Adipocyte (in vitro differentiated cells): ENCODE data around the gene PARP2.

Source experiments
- DNase-seq: peaks from one replicate; pipeline ENCODE4 v3.0.0-alpha.2; 2015; ENCODE audit warnings: low read depth
- H3K27me3 ChIP-seq: replicated peaks from 2 replicates; pipeline ENCODE4 v1.7.0; 2013; ENCODE audit warnings: mild to moderate bottlenecking, low read length, moderate library complexity; ENCODE audit not compliant: control insufficient read depth, insufficient read depth
- H3K36me3 ChIP-seq: 2 replicates; pipeline ENCODE4 v1.7.0; 2013; ENCODE audit warnings: low read length, mild to moderate bottlenecking, moderate library complexity; ENCODE audit not compliant: control insufficient read depth, insufficient read depth, severe bottlenecking
- H3K4me1 ChIP-seq: 2 replicates; pipeline ENCODE4 v1.7.0; 2013; ENCODE audit warnings: mild to moderate bottlenecking, low read length, moderate library complexity; ENCODE audit not compliant: control insufficient read depth, insufficient read depth
- H3K4me3 ChIP-seq: 2 replicates; pipeline ENCODE4 v1.7.0; 2013; ENCODE audit warnings: mild to moderate bottlenecking, low read length, moderate library complexity
- H3K9ac ChIP-seq: 2 replicates; pipeline ENCODE4 v1.7.0; 2013; ENCODE audit warnings: mild to moderate bottlenecking, low read length, moderate library complexity
- H3K9me3 ChIP-seq: 2 replicates; pipeline ENCODE4 v1.7.0; 2013; ENCODE audit warnings: mild to moderate bottlenecking, low read length, moderate library complexity; ENCODE audit not compliant: control insufficient read depth

PARP2 gene

DNA sequence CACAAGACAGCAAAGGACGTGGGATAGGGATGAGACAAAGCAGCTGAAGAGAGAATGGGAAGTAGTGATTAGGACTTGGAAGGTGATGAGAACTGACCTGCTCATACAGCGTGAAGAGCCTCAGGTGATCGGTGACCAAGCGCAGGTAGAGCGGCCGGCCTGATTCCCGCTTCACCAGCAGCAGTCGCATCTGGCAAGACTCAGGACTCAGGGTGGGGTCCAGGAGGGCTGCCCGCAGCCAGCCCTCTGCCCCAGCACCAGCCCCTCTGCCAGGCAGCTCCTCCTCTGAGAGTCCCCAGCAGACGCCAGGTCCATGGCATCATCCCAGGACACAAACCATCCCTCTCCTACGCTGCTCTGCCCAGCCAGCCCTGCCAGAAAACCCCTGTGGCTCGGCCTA is 39.1 kb downstream of the PARP2 start:
- DNase-seq = no peak
- Histone ChIP-seq H3K4me3 (no peak overlapping the region), H3K4me1 (no peaks in the 10 kb centered on the region), H3K27me3 (no peaks in the 10 kb centered on the region), H3K9ac (no peak overlapping the region), H3K36me3 (peaks cover 96% of the 10 kb centered on the region), H3K9me3 (no peaks in the 10 kb centered on the region)

DNA sequence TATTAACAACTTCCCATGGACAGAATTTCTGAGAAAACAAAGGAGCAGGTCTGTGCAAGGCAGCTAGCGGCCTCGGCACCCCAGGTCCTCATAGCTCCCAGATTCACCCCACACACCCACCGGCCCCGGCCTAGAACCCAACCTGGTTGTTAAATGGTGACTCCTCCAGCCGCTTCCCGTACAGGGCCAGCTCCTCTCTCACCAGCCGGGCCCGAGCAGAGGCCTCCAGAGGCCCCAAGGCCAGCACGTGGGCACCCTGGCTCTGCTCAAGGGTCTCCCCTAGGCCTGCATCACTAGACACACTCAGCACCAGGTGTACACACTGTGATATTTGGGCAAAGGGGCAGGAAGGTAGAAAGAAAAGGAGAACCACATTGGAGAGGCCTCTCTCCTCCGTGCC is 39.6 kb downstream of the PARP2 start:
- no peak for DNase-seq
- H3K36me3 ChIP-seq = peaks cover 96% of the 10 kb centered on the region
- no peaks in the 10 kb centered on the region for H3K9me3 ChIP-seq
- no peaks in the 10 kb centered on the region for H3K4me1 ChIP-seq
- no peaks in the 10 kb centered on the region for H3K27me3 ChIP-seq
- H3K9ac ChIP-seq = no peak overlapping the region
- H3K4me3 ChIP-seq = no peak overlapping the region

DNA sequence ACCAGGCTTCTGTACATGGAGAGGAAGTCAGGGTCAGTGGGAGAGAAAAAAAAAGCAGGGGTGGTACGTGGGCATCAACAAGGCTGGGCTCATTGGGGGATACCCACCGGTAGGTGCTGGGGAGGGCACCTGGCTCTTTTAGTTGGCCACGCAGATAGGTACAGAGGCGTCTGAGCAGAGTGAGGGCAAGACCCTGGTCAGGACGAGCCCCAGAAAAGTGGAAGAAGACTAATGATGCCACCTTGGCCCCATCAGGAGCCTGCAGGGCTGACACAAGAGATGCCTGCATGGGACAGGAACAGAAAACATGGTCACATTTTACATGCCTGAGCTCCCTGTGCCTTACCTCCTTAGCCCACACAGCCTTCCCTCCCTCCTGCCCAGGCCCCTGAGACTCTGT is 40.2 kb downstream of the PARP2 start:
- no peak for DNase-seq
- no peaks in the 10 kb centered on the region for H3K9me3 ChIP-seq
- peaks cover 96% of the 10 kb centered on the region for H3K36me3 ChIP-seq
- no peaks in the 10 kb centered on the region for H3K4me1 ChIP-seq
- H3K27me3 ChIP-seq = no peaks in the 10 kb centered on the region
- H3K4me3 ChIP-seq = no peak overlapping the region
- no peak overlapping the region for H3K9ac ChIP-seq

DNA sequence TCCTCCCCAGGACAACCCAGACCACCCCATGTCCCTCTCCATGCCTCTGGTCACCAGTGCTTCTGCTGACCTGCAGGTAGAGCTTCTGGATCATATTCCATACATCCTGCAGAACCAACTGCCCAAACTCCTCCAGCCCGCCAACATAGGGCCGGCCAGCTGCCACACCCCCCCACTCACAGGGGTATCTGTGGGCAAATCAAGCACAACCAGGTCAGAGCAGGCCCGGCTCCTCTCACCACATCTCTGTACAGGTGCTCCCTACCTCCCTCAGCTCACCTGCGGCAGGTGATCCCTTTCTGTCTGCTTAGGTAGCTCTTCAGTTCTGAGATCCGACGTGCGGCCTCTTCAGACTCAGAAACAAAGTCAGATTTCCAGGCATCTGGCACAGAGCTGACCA is 40.9 kb downstream of the PARP2 start:
- Histone ChIP-seq H3K4me1 (no peaks in the 10 kb centered on the region), H3K9ac (no peak overlapping the region), H3K27me3 (no peaks in the 10 kb centered on the region), H3K9me3 (no peaks in the 10 kb centered on the region), H3K4me3 (no peak overlapping the region), H3K36me3 (peaks cover 95% of the 10 kb centered on the region)
- DNase-seq = no peak

DNA sequence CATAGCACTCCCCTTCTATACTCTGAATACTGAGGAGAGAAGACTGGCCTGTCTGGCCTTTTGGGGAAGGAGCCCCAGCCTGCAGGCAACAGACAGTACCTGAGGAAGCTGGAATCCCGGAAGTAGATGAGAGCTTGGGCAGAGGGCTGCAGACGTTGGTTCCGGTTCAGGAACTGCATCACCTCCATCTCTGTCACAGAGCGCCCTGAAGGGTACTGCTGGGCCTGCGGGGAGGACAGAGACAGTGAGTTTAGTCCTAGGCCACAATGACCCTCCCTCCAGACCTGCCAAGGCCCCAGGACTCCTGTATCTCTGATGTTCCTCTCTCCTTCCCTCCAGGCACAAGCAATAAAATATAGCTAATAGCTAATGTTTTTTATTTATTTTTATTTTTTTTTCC is 41.5 kb downstream of the PARP2 start:
- H3K27me3 ChIP-seq = no peaks in the 10 kb centered on the region

DNA sequence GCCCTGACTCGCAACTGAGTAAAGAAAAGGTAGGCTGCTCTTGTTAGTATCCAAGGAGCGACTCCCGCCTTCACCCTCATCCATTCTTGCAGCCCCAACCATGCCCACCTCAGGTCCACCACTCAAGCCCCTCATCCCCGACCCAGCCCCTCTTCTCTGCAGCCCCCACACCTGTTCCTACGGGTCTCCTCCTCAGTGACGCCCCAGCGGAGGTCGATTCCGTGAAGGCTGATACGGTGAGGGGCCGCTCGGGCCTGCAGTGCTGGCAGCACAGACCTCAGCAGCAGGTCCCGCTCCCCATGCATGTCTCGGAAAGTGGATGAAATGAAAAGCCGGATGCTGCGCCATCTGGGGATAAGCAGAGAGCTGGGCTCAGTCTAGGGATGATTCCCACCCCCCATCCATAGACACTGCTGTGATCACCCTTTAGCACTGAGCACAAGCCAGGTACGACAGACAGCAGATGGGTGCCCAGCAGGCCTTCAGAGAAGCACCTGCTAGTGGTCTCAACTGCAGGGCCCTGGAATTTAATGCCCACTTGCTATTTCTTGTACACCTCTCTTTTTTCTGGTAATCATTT is 42.9 kb downstream of the PARP2 start:
- no peak overlapping the region for H3K4me3 ChIP-seq
- H3K9ac ChIP-seq = no peak overlapping the region
- H3K9me3 ChIP-seq = no peaks in the 10 kb centered on the region
- no peak for DNase-seq
- H3K4me1 ChIP-seq = no peaks in the 10 kb centered on the region
- peaks cover 95% of the 10 kb centered on the region for H3K36me3 ChIP-seq
- no peaks in the 10 kb centered on the region for H3K27me3 ChIP-seq

More for the DNA sequence above, 41.5 kb downstream of the PARP2 start:
- Histone ChIP-seq H3K9ac (no peak overlapping the region), H3K9me3 (no peaks in the 10 kb centered on the region), H3K36me3 (peaks cover 95% of the 10 kb centered on the region), H3K4me3 (no peak overlapping the region), H3K4me1 (no peaks in the 10 kb centered on the region)
- no peak for DNase-seq

DNA sequence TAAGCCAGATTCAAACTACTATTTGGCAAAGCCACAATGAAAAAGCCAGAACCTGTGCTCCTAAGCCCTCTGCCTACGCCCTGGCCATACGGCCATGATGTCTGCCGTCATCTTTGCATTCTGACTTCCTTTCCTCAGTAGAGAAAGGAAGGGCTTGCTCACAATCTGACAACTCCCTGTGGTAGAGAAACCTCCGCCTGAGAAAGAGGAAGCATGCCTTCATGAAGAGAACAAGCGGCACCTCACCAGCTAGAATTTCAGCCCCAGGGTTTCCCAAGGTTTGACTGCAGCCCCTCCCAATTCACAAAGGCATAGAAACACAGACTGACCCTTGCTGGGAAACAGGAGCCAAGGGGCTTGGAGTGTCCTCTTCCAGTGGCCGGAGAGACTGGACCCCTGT is 44.1 kb downstream of the PARP2 start:
- H3K9ac ChIP-seq = no peak overlapping the region
- H3K4me3 ChIP-seq = no peak overlapping the region
- no peaks in the 10 kb centered on the region for H3K9me3 ChIP-seq
- H3K27me3 ChIP-seq = no peaks in the 10 kb centered on the region
- no peak for DNase-seq
- peaks cover 95% of the 10 kb centered on the region for H3K36me3 ChIP-seq
- H3K4me1 ChIP-seq = no peaks in the 10 kb centered on the region

GRCh38 chr14:20388159-20388558 is 44.7 kb downstream of the PARP2 start:
- DNase-seq = no peak
- Histone ChIP-seq H3K4me3 (no peak overlapping the region), H3K4me1 (no peaks in the 10 kb centered on the region), H3K27me3 (no peaks in the 10 kb centered on the region), H3K9ac (no peak overlapping the region), H3K9me3 (no peaks in the 10 kb centered on the region), H3K36me3 (peaks cover 92% of the 10 kb centered on the region)

DNA sequence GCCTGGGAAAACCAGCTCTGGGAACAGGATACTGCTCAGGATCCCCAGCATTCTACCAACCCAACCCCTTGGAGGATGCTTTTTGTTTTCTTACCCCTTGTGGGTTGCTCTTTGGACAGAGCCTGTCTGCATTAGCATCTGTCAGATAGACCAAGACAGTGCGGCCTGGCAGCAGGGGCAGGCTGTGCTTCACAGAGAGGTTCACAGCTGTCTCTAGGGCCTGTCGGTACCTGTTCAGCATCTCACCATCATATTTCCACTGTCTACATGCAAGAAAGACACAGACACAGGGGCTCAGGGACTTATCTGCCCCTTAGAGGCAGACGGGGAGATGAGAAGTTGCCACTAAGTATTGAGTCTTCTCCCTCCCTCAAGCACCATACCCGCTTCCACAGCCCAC is 48.1 kb downstream of the PARP2 start:
- Histone ChIP-seq H3K36me3 (peaks cover 89% of the 10 kb centered on the region), H3K9me3 (no peaks in the 10 kb centered on the region), H3K27me3 (no peaks in the 10 kb centered on the region), H3K4me3 (no peak overlapping the region), H3K4me1 (peaks cover 2% of the 10 kb centered on the region), H3K9ac (no peak overlapping the region)
- no peak for DNase-seq

DNA sequence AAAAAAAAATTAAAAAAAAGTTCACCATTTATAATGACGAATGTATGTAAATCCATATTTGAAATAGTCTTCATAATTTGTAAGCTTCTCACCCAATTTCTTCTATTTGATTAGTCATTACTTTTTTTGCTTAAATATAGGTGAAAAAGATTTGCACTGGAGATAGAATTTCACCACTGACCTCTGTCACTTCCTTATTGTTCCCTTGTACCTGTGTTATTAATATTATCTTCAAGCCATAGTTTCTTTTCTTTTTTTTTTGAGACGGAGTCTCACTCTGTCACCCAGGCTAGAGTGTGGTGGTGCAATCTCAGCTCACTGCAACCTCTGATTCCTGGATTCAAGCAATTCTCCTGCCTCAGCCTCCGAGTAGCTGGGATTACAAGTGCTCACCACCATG is 54.1 kb downstream of the PARP2 start:
- no peaks in the 10 kb centered on the region for H3K27me3 ChIP-seq
- H3K36me3 ChIP-seq = peaks cover 86% of the 10 kb centered on the region
- DNase-seq = no peak
- no peaks in the 10 kb centered on the region for H3K9me3 ChIP-seq
- H3K9ac ChIP-seq = no peak overlapping the region
- H3K4me1 ChIP-seq = peaks cover 11% of the 10 kb centered on the region
- H3K4me3 ChIP-seq = no peak overlapping the region

DNA sequence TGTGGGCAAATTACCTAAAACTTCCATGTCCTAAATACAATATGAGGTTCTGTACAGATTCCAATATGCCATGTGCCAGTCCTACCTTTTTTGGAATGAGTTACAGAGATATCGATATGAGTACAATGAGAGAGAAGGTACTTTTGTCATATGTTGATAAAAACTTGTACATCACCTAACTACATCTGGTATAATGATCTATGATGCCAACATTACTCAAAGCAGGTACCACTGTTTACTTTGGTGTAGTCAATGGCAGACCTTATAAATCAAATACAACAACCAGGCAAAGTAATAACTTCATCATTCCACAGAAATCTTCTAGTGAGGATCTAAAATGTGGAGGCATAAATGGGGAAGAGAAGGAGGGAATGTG is 57.1 kb downstream of the PARP2 start:
- H3K36me3 ChIP-seq = peaks cover 87% of the 10 kb centered on the region
- H3K27me3 ChIP-seq = no peaks in the 10 kb centered on the region
- peaks cover 11% of the 10 kb centered on the region for H3K4me1 ChIP-seq

DNA sequence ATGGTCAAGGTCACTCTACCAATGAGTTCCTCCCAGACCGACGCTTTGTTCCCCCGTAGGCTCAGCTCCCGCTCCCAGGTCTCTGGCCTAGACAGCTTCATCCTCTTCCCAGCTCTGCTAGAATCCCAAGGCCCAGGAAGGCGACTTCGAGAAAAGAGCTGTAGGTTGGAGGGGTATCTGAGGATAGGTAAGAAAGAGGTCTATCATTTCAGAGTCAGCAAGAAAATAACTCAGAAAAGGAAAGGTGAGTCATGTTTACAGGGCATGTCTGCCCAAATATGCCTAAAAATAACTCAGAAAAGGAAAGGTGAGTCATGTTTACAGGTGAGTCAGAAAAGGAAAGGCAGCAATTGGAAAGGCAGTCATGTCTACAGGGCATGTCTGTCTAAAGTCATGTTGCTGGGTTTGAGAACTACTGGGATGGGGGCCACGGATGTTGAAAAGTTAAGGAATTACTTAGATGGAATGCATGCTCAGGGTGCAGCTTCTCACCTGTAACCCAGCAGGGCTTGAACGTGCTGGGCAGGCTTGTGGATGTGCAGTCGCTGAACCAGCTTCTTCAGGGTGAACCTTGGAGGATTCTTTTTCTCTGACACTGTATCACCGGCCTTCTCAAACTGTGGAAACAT is 57.6 kb downstream of the PARP2 start:
- DNase-seq = no peak
- Histone ChIP-seq H3K9me3 (no peaks in the 10 kb centered on the region), H3K9ac (no peak overlapping the region), H3K4me1 (peaks cover 11% of the 10 kb centered on the region), H3K27me3 (no peaks in the 10 kb centered on the region), H3K4me3 (no peak overlapping the region), H3K36me3 (peaks cover 83% of the 10 kb centered on the region)

More for the DNA sequence above, 57.1 kb downstream of the PARP2 start:
- H3K9me3 ChIP-seq = no peaks in the 10 kb centered on the region
- no peak overlapping the region for H3K4me3 ChIP-seq
- no peak for DNase-seq
- no peak overlapping the region for H3K9ac ChIP-seq
